GM18507 (cell line): ENCODE results near the gene PPP2R2C.

Experiments
- DNase-seq: peaks from one replicate; pipeline ENCODE4 v3.0.0; 2011; ENCODE audit warnings: low read depth; ENCODE audit not compliant: insufficient read length; ENCODE audit errors: extremely low spot score
- FAIRE-seq: peaks from 2 replicates; lab custom pipeline; 2011; peaks lifted over from hg19 to GRCh38; lab: Jason Lieb, UNC

Gene PPP2R2C

GRCh38 chr4:6302869-6303268 lies 169.5 kb downstream of the PPP2R2C start:
- no peak for FAIRE-seq
- DNase-seq = no peak

- FAIRE-seq (no peak), DNase-seq (no peak)
Observed at GRCh38 chr4:6301732-6302442, 170.5 kb downstream of the PPP2R2C start.

GRCh38 chr4:6301051-6301731 lies 171.2 kb downstream of the PPP2R2C start:
- DNase-seq (no peak), FAIRE-seq (no peak)

GRCh38 chr4:6300359-6300758 lies 172.1 kb downstream of the PPP2R2C start:
- DNase-seq (no peak), FAIRE-seq (no peak)

GRCh38 chr4:6299875-6300274 lies 172.5 kb downstream of the PPP2R2C start:
- DNase-seq (no peak), FAIRE-seq (no peak)

GRCh38 chr4:6298852-6299251 lies 173.6 kb downstream of the PPP2R2C start:
- FAIRE-seq (no peak), DNase-seq (no peak)

GRCh38 chr4:6298035-6298434 lies 174.4 kb downstream of the PPP2R2C start:
- DNase-seq (no peak), FAIRE-seq (no peak)

GRCh38 chr4:6297266-6297815 lies 175.1 kb downstream of the PPP2R2C start:
- no peak for DNase-seq
- FAIRE-seq = no peak

GRCh38 chr4:6296026-6296425 lies 176.4 kb downstream of the PPP2R2C start:
- DNase-seq (no peak), FAIRE-seq (no peak)

GRCh38 chr4:6295495-6295894 lies 176.9 kb downstream of the PPP2R2C start:
- FAIRE-seq (no peak), DNase-seq (no peak)

GRCh38 chr4:6294705-6295421 lies 177.6 kb downstream of the PPP2R2C start:
- FAIRE-seq (no peak), DNase-seq (no peak)

- DNase-seq (no peak), FAIRE-seq (no peak)
Observed at GRCh38 chr4:6293661-6294060, 178.8 kb downstream of the PPP2R2C start.

GRCh38 chr4:6293097-6293445 lies 179.3 kb downstream of the PPP2R2C start:
- DNase-seq (no peak), FAIRE-seq (no peak)

GRCh38 chr4:6292376-6293096 lies 179.9 kb downstream of the PPP2R2C start:
- FAIRE-seq (no peak), DNase-seq (no peak)

- no peak for DNase-seq
- FAIRE-seq = no peak
Observed at GRCh38 chr4:6291784-6292297, 180.6 kb downstream of the PPP2R2C start.

- FAIRE-seq (no peak), DNase-seq (no peak)
Observed at GRCh38 chr4:6290769-6291547, 181.5 kb downstream of the PPP2R2C start.

- DNase-seq = no peak
- no peak for FAIRE-seq
Observed at GRCh38 chr4:6290256-6290655, 182.2 kb downstream of the PPP2R2C start.

- no peak for DNase-seq
- FAIRE-seq = no peak
Observed at GRCh38 chr4:6288871-6289270, 183.5 kb downstream of the PPP2R2C start.

- FAIRE-seq = no peak
Observed at GRCh38 chr4:6288342-6288741, 184.1 kb downstream of the PPP2R2C start.

More at GRCh38 chr4:6288342-6288741, 184.1 kb downstream of the PPP2R2C start:
- DNase-seq = no peak
